HG02852 (cell line): ENCODE data around the gene HS6ST1.
A peak's percentile ranks its signal among the peaks of the same experiment; 100 is the strongest.

ENCODE experiments used
- ATAC-seq: cut with Tn5 transposase; IDR thresholded peaks from one replicate; pipeline ENCODE4 v1.9.1; 2021; ENCODE audit warnings: mild to moderate bottlenecking, moderate library complexity; ENCODE audit not compliant: unreplicated experiment

The HS6ST1 gene

GRCh38 chr2:128311216-128311754 lies 7.4 kb downstream of the HS6ST1 start:
- ATAC-seq: no peak

DNA sequence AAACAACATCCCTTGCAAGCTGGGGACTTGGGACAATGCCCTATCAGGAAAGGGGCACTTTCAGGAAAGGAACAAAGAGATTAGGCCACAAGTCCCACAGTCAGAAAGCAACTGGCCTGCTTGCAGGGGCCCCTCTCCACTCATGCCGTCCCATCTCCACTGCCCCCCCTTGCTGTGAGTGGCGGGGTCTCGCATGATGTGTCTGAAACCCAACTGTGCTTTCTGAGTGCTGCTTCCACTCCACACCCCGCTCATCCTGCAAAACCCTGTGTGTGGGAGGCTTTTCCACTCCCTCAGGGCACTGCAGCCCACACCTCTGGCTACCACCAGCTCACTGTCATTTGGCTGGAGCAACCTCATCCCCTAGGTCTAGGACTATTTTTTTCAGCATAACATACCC lies 7.9 kb downstream of the HS6ST1 start:
- ATAC-seq: no peak

- ATAC-seq: no peak
Measured at GRCh38 chr2:128310094-128310716, 8.5 kb downstream of the HS6ST1 start.

DNA sequence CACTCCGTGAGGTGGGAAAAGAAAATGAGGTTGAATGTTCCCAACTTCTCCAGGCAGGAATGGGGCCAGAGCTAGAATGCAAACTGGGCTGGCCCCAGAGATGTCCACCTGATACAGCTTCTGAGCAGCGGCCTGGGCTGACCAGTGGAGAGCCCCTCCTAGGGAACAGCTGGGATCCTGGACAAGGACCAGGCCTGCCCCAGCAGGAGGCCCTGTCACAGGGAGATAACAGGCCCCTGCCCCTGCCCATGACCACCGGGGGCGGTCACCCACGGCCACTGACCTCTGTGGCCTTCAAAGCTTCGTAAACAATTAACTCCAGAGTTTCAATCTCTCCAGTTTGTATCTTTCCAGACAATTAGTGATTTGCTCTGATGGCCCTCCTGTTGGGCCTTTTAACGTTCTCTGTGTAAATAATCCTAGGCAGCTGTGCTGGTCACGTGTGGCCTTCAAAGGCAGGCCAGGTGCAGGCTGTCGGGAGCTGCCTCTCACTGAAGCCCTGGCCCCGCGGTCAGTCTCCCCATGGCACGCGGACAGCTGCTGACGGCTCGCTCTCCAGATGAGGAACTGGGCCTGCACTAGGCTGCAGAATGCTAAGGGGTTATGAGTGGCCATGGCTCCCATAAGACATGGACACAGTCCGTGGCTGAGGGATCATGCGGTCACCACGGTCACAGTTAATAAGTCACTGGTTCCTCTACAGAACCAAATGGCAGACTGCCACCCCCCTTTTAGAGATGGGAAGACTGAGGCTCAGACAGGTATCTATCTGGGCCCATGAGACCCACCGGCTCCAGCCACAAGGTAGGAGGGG lies 9.2 kb downstream of the HS6ST1 start:
- ATAC-seq: no peak

GRCh38 chr2:128308889-128309279 lies 9.8 kb downstream of the HS6ST1 start:
- no peak for ATAC-seq

- no peak for ATAC-seq
Measured at GRCh38 chr2:128308284-128308731, 10.4 kb downstream of the HS6ST1 start.

- ATAC-seq: no peak
Measured at GRCh38 chr2:128307595-128307994, 11.1 kb downstream of the HS6ST1 start.

GRCh38 chr2:128306931-128307460 lies 11.7 kb downstream of the HS6ST1 start:
- no peak for ATAC-seq

- no peak for ATAC-seq
Measured at GRCh38 chr2:128306081-128306930, 12.4 kb downstream of the HS6ST1 start.

DNA sequence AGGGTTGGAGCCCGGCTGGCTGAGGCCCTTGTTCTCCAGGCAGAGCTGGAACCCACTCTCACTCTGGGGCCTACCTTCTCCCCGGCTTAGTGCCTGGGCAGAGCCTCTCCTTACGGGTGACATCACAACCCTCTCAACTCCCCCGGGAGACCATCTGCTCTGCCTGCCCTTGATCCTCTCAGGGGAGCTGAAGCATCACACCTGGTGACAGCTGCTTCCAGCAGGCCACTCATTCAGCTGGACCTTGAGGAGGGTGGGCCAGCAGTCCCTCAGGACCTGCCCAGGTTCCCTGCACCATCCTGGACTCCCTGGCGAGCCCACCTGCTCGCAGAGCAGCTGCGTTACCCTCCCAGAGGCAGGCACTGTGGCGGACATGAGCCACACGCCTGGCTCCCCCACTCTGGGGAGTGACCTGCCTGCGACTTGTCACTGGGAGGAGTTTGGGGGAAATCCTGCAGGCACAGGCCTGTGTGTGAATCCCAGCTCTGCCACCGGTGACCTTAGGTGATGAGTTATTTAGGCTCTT lies 13.1 kb downstream of the HS6ST1 start:
- peak; percentile 42 for ATAC-seq

GRCh38 chr2:128304715-128305554 lies 13.7 kb downstream of the HS6ST1 start:
- no peak for ATAC-seq

DNA sequence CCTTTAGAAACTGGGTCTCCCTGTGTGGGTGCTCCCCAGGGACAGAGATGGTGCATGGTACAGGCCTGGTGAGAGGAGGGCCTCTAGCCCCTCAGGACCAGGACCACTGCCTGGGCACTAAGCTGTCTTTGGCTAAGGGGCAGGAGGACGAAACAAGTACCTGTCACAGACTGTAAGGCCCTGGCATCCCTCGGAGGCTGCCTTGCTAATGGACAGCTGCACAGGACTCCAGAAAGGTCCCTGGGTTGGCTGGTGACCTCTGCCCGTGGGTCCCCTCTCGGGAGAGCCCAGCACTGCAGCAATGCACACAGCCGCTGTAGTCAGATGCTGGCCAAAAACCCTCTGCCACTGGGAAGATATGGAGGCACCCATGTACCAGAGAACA lies 14.3 kb downstream of the HS6ST1 start:
- ATAC-seq: no peak

DNA sequence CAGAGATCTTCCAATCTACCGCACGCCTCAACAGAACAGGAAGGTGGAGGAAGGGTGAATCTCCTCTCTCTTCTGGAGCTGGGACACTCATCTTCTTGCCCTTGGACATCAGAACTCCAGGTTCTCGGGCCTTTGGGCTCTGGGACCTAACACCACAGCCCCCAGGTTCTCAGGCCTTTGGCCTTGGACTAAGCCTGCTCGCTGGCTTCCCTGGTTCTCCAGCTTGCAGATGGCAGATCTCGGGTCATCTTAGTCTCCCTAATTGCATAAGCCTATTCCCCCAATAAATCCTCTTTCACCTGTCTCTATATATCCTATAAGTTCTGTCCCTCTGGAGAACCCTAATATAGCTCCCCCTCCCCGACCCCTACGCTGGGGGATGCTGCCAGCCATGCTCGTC lies 14.8 kb downstream of the HS6ST1 start:
- no peak for ATAC-seq

- no peak for ATAC-seq
Measured at GRCh38 chr2:128303095-128303791, 15.4 kb downstream of the HS6ST1 start.

DNA sequence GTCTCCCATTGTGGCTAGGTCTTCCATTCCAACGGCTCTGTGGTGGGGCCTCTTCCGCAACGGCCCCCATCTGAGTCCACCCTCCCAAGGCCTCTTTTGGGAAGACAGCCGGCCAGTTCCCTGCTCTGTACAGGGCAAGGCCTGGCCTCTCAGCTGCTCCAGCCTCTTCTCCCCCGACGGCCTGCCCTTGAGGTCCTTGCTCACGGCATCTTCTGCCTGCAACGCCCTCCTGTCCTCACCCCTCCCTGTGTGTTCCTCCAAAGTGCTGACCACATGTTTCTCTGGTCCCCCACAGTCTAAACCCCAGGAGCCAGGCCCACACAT lies 16.0 kb downstream of the HS6ST1 start:
- ATAC-seq: no peak

DNA sequence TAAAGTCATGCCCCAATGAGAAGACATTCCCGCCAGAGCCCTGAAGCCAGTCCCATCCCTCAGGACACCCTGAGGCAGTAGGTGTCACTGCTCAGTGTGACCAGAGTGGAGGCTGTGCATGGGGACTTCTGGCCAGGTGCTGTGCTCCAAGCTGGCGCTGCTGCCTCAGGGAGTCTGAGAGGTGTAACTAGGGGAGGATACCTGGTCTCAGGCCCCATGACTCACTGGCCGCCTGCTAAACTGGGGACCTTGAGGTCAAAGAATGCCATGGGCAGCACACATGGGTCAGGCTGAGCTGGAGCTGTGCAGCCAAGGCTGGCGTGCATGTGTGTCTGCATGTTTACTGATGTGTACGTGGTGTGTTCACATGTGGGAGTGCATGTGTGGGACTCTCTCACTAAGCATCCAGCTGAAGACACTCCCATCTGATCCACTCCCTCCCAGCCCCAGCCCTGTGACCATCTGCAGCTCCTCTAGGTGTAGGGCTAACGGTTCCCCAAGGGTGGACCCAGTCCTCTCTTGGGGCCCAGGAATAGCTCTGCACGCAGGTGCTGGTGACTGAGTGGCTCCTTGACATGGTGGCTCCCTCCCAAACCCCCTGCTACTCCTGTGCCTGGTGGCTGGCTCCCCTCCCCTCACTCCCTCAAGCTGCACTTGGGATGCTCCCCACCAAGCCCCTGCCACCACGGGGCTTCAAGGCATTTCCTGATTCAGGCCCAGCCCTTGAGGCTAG lies 16.5 kb downstream of the HS6ST1 start:
- no peak for ATAC-seq

DNA sequence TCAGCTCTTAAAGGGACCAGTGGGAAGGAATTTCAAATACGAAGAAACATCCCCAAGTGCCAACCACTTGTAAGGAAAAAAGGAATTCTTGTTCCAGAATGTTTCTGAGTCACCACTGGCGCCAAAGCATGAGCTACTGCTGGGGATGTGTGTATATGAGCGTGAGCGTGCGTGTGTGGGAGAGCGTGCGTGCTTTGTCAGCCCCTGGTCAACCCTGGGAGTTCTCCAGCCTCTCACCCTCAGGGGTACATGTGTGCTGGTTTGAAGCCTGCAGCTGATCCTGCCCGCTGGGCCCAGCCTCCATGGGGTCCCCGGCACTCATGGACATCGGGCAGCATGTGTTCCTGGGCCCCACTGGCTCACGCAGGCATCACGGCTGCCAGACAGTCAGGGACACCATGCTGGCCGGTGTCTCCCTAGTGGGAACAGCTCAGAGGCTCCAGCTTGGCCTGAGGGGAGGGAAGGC lies 17.1 kb downstream of the HS6ST1 start:
- no peak for ATAC-seq

GRCh38 chr2:128301021-128301420 lies 17.6 kb downstream of the HS6ST1 start:
- no peak for ATAC-seq
